CD4-positive, alpha-beta T cell treated with Interleukin-2 at 100 ng/mL for 4 hours (primary cell): Measurements from ENCODE around the gene SLITRK6.
"Not testable (repeated sequence)": the region's sequence is repeated elsewhere in the genome, so short reads cannot be mapped to it uniquely, and the experiment has no call there.

Experiments
- DNase-seq: peaks from one replicate; pipeline ENCODE4 v3.0.0-alpha.2; 2020; ENCODE audit warnings: low spot score

SLITRK6 gene

GRCh38 chr13:85799097-85799582, at the start of gene SLITRK6:
Gene SLITRK6 (minus strand): TSS chr13:85799419. CDS start chr13:85796508, 2,911 bp downstream.
- no peak for DNase-seq

- no peak for DNase-seq
These were observed 47.8 kb upstream of the SLITRK6 start for GRCh38 chr13:85847012-85847411.

- DNase-seq = no peak
These were observed 42.2 kb upstream of the SLITRK6 start for GRCh38 chr13:85841427-85841826.

- DNase-seq = no peak
These were observed 34.7 kb upstream of the SLITRK6 start for GRCh38 chr13:85833921-85834320.

GRCh38 chr13:85828094-85828684, 29.0 kb upstream of the SLITRK6 start:
- DNase-seq = peak; percentile 3

GRCh38 chr13:85825454-85825853, 26.2 kb upstream of the SLITRK6 start:
- no peak for DNase-seq

GRCh38 chr13:85823832-85824231, 24.6 kb upstream of the SLITRK6 start:
- no peak for DNase-seq

- no peak for DNase-seq
These were observed 20.3 kb upstream of the SLITRK6 start for GRCh38 chr13:85819513-85819912.

GRCh38 chr13:85816413-85816812, 17.2 kb upstream of the SLITRK6 start:
- no peak for DNase-seq

GRCh38 chr13:85812282-85812681, 13.1 kb upstream of the SLITRK6 start:
- no peak for DNase-seq

- DNase-seq = no peak
These were observed 9.6 kb upstream of the SLITRK6 start for GRCh38 chr13:85808811-85809210.

GRCh38 chr13:85806553-85807175, 7.4 kb upstream of the SLITRK6 start:
- DNase-seq = peak; percentile 20

GRCh38 chr13:85798556-85798955, 663 bp downstream of the SLITRK6 start:
- no peak for DNase-seq

- no peak for DNase-seq
These were observed 1.9 kb downstream of the SLITRK6 start for GRCh38 chr13:85797311-85797710.

GRCh38 chr13:85785205-85785604, 14.0 kb downstream of the SLITRK6 start:
- DNase-seq = no peak

GRCh38 chr13:85772367-85772766, 26.9 kb downstream of the SLITRK6 start:
- no peak for DNase-seq

GRCh38 chr13:85771856-85772255, 27.4 kb downstream of the SLITRK6 start:
- DNase-seq = no peak

- no peak for DNase-seq
These were observed 30.3 kb downstream of the SLITRK6 start for GRCh38 chr13:85768946-85769345.

GRCh38 chr13:85755123-85755522, 44.1 kb downstream of the SLITRK6 start:
- no peak for DNase-seq

- not testable (repeated sequence) for DNase-seq
These were observed 55.9 kb downstream of the SLITRK6 start for GRCh38 chr13:85743201-85743770.
